GM21619 (cell line): Measurements from ENCODE around the gene HP.
"Not testable (repeated sequence)": the region's sequence is repeated elsewhere in the genome, so short reads cannot be mapped to it uniquely, and the experiment has no call there.

ENCODE experiments used
- ATAC-seq: cut with Tn5 transposase; IDR thresholded peaks from one replicate; pipeline ENCODE4 v1.9.1; 2021; ENCODE audit not compliant: unreplicated experiment

HP gene

DNA sequence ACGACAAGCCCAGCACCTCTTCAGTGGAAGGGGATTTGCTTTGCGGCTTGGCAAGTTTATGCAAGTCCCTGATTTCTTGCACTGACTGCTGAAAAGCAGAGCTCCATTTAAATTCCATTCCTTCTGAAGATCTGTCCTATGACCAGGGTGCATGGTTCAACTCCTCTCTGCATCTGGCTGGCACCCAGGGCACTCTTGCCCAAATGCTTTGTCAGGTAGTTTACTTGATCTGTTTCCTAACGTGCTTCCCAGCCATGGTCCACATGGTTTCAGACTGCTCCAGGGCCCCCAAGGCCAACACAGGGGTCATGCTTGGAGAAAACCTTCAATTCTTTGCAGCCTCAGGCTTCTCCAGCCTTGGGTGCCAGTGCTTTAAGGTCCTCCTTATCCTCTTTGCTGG, 11.2 kb upstream of the HP start:
- no peak for ATAC-seq

DNA sequence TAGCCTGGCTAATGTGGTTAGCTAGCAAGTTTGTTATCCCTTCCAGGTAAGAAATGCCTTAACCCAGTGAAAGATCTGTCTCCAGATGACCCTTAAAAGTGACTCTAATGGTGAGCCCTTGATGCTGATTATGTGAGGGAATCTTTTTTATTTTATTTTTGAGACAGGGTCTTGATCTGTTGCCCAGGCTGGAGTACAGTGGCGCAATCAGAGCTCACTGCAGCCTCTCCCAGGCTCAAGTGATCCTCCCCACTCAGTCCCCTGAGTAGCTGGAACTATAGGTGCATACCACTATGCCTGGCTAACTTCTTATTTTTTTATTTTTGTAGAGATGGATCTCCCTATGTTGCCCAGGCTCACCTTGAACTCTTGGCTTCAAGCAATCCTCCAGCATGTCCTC, 10.8 kb upstream of the HP start:
- ATAC-seq, result no peak

DNA sequence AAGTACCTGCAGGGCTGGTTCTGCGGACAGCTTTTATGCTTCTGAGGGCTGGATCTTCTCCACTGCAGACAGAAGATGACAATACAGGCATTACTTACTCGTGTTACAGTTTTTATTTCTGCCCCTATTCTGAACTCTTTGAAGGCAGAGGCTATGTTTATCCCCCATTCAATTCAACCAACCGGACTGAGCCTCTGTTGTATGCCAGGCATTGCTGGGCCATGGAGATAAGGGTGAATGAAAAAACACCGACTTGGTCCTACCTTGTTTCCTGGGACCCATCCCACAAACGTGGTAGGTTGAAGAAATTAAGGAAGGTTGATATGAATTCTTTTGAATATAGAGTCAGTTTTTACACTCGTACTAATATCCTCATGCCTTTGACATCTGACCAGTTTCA, 10.0 kb upstream of the HP start:
- no peak for ATAC-seq

DNA sequence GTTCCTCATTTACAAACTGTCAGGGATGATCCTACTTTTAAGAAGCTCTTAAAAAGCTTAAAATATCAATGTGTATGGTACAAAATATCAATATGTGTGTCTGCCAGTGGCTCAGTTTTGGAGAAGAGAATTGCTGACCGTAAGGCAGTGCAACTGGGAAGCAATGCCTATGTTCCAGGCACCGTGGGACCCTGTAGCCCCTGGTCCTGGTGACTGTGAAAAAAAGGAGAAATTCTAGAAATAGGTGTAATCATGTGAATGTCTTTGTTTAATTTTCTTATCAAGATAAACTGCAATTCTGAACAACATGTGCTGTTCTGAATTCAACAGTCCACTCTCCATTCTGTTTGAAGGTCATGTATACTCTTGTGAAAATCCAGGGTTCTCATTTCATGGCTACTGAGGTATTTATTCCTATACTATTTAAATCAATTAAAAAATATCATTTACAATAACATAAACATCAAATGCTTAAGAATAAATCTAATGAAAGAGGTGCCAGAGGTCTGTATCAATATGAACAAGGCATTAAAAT, 9.4 kb upstream of the HP start:
- no peak for ATAC-seq

DNA sequence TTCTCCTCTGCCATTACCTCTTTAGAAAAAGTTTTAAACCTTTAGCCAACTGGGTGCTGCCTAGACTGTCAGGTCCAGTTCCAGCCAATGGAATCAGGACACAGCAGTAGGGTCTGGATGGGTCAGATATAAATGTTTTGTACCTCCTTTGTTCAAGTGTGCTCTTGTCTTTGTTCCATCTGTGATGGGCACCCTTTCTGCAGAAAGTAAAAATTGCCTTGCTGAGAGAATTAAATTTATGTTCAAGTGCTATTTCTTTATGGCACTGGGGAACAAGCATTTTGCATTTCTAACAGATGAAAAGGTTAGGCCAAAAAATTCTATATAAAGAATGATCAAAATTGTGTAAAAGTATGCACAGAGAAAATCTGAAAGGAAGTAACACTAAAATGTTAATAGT, 5.2 kb upstream of the HP start:
- no peak for ATAC-seq

DNA sequence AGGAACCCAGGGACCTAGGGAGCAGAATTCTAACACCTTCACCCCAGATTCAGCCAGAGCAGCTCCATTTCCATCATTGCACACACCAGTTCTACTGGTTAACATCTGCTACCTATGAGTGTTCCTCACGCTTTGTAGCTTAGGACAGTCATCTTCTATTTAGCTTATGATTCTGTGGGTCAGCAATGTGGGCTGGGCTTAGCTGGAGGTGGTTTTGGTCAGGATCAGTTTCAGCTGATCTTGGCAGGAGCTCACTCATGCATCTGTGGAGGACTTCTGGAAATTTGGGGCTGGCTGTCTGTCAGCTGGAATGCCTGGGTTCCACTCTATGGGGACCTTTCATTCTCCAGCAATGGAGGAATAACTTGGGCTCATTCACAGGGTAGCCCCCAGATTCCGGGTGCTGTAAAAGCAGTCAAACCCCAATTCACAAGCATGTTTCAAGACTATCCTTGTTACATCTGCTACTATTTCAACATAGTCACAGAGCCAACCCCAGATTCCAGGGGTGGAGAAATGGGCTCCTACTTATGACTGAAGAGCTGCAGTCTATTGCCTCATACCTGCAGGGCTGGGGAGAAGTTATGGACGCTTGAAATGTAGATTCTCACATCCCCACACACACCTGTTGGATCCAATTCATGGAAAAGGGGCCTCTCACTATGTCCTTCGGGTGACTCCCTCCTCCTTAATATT, 3.4 kb upstream of the HP start:
- no peak for ATAC-seq

DNA sequence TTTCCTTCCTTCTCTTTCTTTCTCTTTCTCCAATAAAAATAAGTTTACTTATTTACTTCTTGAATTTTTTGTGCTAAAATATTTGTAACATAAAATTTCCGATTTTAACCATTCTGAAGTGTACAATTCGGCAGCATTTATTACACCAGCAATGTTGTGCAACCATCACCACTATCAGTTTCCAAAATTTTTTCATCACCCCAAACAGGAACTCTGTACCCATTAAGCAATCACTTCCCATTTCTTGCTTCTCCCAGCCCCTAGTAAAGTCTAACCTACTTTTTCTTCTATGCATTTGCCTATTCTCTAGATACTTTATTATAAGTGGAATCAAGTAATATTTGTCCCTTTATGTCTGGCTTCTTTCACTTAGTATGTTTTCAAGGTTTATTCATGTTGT, 2.5 kb upstream of the HP start:
- no peak for ATAC-seq

DNA sequence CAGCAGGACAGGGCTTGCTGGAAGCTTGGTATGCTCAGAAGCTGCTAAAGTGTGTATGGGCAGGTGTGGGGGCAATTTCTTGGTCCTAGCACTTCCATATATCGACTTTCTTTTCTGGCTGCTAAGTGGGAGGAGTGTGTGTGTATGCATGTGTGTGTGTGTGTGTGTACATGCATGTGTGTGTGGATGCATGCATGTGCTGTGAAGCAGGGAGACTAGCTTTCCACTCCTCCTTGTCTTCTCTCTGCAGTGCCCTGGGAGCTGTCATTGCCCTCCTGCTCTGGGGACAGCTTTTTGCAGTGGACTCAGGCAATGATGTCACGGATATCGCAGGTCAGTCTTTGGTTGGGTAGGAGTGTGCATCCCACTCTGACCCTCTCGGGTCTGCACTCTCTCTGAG, 1.6 kb downstream of the HP start:
- ATAC-seq, result no peak

DNA sequence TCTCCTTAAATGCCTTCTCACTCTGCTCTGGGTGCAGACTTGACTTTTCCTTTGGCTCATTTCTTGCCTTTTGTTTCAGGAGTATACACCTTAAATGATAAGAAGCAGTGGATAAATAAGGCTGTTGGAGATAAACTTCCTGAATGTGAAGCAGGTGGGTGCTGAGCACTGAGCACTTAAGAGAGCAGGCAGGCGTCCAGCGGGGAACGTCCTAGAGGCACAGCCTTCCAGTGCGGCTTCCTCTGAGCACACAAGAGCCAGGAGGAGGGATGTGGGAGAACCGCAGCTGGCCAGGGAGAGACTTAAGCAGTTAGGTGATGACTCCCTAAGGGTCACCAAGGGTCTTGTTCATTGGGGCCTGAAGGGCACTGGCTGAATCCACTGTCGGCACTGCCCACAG, 3.0 kb downstream of the HP start:
- ATAC-seq, result not testable (repeated sequence)

DNA sequence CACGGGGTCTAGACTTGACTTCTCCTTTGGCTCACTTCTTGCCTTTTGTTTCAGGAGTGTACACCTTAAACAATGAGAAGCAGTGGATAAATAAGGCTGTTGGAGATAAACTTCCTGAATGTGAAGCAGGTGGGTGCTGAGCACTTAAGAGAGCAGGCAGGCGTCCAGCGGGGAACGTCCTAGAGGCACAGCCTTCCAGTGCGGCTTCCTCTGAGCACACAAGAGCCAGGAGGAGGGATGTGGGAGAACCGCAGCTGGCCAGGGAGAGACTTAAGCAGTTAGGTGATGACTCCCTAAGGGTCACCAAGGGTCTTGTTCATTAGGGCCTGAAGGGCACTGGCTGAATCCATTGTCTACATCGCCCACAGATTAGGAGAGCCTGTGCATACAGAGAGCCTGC, 4.8 kb downstream of the HP start:
- ATAC-seq, result not testable (repeated sequence)

DNA sequence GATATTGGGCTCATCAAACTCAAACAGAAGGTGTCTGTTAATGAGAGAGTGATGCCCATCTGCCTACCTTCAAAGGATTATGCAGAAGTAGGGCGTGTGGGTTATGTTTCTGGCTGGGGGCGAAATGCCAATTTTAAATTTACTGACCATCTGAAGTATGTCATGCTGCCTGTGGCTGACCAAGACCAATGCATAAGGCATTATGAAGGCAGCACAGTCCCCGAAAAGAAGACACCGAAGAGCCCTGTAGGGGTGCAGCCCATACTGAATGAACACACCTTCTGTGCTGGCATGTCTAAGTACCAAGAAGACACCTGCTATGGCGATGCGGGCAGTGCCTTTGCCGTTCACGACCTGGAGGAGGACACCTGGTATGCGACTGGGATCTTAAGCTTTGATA, 6.1 kb downstream of the HP start:
- no peak for ATAC-seq

DNA sequence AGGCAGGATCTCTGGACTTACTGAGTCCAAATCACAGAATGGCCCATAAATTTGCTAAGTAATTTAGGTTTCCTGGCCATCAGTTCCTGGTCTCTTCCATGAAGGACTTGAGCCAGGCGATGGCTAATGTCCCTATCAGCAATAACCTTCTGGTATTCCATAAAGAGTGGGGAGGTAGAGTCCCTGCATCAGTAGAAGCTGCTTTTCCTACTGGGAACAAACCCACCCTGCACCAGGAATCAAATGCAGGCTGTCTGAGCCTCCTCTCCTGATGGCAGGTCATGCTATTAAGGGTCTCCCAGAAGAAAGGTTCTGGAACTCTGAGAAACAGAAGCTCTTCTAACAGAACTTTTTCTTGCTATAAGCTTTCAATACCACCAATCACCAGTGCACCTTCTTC, 7.3 kb downstream of the HP start:
- no peak for ATAC-seq

DNA sequence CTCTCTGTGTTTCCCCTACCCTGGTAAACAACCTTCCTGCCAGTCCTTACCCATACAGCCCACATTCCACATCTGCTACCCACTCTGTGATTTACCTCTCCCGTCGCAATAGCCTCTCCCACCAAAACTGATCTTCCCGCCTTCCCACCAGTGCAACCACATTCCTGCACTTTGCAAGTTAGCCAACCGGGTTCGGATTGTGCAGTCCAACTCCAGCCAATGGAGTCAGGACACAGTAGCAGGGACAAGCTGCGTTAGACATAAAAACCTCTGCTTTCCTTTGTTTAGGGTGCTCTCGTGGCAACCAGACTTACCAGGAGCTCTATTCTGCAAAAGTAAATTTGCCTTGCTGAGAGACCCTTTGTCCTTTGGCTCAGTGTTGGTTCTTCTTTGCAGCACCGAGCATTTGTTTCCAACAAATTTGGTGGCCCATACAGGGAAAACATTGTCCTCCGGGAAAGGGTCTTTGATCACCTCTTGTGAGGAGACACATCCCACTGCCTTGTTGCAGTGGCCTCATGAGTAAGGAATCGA, 10.1 kb downstream of the HP start:
- ATAC-seq, result no peak

DNA sequence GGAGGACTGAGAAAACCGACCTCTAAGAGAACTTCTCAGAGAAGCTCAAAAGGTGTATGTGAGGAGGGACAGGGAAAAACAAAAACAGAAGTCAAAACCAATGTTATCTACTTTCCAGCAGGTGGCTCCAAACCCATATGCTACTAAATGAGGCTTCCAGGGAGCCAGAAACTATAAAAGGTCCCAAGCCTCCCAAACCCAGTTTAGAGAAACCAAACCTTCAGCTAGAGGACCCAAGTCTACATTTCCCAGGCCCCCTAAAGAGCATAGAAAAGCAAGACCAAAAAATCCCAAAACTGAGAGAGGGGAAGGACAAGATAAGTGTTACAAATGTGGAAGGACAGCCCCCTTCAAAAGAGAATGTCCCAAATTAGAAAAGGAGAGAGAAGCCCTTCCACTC, 12.4 kb downstream of the HP start:
- no peak for ATAC-seq

DNA sequence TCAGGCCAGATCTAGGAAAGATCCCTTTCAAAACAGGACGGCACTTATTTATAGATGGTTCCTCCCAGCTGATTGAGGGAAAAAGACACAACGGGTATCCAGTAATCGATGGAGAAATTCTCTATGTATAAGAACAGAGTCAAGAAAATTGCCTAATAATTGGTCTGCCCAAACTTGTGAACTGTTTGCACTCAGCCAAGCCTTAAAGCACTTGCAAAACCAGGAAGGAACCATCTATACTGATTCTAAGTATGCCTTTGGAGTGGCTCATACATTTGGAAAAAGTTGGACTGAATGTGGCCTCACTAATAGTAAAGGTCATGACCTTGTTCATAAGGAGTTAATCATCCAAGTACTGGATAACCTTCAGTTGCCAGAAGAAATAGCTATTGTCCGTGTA, 14.6 kb downstream of the HP start:
- ATAC-seq, result no peak

DNA sequence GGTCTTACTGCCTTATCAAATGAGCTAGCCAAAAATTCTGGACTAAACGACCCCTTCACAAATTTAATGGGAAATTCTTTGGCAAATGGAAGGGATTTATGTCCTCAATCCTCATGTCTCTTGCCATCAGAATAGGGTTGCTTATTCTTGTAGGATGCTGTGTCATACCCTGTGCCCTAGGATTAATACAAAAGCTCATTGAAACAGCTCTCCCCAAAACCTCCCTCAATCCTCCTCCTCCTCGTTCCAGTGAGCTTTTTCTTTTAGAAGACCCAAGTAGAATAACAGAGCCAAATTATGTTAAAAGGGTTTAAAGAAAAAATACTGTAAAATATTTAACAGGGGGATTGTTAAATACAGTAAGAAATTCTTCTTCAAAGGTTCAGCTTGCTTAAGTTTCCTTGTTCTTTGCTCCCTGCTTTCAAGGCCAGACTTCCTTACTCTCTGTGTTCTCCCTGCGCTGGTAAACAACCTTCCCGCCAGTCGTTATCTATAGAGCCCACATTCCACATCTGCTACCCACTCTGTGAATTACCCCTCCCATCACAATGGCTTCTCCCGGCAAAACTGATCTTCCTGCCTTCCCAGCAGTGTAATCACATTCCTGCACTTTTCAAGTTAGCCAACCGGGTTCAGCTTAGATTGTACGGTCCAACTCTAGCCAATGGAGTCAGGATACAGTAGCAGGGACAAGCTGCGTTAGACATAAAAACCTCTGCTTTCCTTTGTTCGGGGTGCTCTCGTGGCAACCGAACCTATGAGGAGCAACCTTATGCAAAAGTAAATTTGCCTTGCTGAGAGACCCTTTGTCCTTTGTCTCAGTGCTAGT, 18.4 kb downstream of the HP start:
- ATAC-seq, result no peak

DNA sequence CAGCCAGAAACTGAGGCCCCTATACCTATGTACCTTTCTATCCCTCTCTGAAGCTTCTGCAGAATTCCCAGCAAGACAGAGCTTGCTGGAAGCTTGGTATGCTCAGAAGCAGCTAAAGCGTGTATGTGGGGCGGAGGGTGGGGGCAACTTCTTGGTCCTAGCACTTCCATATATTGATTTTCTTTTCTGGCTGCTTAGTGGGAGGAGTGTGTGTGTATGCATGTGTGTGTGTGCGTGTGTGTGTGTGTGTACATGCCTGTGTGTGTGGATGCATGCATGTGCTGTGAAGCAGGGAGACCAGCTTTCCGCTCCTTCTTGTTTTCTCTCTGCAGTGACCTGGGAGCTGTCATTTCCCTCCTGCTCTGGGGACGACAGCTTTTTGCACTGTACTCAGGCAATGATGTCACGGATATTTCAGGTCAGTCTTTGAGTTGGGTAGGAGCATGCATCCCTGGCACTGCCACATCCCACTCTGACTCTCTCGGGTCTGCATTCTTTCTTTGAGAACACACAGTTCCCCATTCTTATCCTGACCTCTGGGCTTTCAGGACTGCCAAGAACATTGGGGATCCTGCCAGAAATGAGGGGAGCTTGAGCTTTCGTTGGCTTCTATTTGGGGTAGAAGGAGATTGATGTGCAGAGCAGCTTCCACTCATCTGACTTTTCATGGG, 19.4 kb downstream of the HP start:
- no peak for ATAC-seq

DNA sequence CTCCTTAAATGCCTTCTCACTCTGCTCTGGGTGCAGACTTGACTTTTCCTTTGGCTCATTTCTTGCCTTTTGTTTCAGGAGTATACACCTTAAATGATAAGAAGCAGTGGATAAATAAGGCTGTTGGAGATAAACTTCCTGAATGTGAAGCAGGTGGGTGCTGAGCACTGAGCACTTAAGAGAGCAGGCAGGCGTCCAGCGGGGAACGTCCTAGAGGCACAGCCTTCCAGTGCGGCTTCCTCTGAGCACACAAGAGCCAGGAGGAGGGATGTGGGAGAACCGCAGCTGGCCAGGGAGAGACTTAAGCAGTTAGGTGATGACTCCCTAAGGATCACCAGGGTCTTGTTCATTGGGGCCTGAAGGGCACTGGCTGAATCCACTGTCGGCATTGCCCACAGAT, 20.8 kb downstream of the HP start:
- not testable (repeated sequence) for ATAC-seq

DNA sequence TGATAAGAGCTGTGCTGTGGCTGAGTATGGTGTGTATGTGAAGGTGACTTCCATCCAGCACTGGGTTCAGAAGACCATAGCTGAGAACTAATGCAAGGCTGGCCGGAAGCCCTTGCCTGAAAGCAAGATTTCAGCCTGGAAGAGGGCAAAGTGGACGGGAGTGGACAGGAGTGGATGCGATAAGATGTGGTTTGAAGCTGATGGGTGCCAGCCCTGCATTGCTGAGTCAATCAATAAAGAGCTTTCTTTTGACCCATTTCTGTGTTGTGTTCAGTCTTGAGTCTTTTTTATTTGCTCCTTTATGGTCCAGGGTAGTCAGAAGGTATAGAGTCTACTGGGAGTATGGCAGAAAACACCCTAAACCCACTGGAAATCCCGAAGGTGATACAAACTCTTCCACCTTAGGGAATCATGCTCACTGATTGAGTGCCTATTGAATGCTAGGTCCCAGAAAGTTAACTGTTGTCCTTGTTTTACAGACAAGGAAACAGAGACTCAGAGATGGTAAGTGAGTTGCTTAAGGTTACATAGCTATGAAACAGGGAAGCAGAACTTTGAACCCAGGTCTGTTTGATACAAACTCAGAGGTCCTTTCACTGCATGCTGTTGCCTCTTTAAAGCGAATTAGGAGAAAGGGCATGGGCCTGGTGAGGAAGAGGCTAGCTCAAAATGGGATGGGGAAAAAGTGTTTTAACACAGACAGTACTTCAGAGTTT, 22.8 kb downstream of the HP start:
- not testable (repeated sequence) for ATAC-seq

DNA sequence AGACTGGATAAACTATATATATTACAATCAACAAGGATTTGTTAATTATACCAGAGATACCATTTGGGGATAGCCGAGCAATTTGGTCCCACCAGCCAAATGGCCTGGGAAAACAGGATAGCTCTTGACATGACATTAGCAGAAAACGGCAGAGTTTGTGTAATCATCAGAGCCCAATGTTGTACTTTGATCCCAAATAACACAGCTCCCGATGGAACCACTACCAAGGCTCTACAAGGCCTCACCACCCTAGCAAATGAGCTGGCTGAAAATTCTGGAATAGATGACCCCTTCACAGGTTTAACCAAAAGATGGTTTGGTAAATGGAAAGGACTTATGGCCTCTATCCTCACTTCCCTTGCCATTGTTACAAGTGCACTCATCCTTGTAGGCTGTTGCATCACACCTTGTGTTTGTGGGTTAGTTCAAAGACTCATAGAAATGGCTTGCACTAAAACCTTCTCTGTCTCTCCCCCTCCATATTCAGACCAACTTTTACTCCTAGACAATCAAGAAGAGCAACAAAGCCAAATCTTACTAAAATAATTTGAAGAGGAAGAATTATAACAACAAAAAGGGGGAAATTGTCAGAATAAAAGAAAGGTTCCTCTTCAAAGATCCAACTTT, 29.6 kb downstream of the HP start:
- ATAC-seq, result no peak

DNA sequence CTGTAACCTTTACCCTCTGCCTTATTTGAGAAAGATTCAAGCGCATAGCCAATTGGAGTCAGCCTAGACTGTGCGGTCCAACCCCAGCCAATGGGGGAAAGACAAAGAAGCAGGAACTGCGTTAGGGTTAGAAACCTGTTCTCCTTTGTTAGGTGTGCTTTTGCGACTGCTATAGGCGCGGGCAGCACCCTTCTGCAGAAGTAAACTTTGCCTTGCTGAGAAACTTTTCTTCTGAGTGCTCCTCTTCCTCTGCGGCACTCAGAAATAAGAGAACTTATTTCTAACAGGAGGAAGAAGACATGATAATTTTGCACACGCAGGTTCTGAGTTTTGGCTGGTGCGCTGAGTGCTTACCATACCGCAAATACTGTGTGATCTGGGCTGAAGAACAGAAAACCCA, 30.1 kb downstream of the HP start:
- no peak for ATAC-seq
